Cardiac muscle cell (in vitro differentiated cells and primary cell): ENCODE results near the gene NEDD4. TPM values are rescaled to one million over a fixed set of nuclear protein-coding genes. Genes with fewer than 3 reads are reported as not detected.
A peak's percentile ranks its signal among the peaks of the same experiment; 100 is the strongest.

Experiments used
- DNase-seq, 2 donors: peaks; one replicate each; pipeline versions ENCODE4 v3.0.0 to v3.0.0-alpha.2; 2010 to 2017; ENCODE audit warnings: low read depth in 1 of 2, low spot score in 1 of 2
- H3K27ac ChIP-seq: fragments of 200-600 bp; sonication (generic); 2 replicates; pipeline ENCODE4 v1.5.1; 2016
- H3K27me3 ChIP-seq: fragments of 200-600 bp; sonication (generic); 2 replicates; pipeline ENCODE4 v1.6.0; 2016; ENCODE audit warnings: control low read depth
- H3K36me3 ChIP-seq: fragments of 200-600 bp; sonication (generic); 2 replicates; pipeline ENCODE4 v1.5.1; 2016; ENCODE audit warnings: control low read depth
- H3K4me1 ChIP-seq: fragments of 200-600 bp; sonication (generic); 2 replicates; pipeline ENCODE4 v1.8.1; 2017; ENCODE audit warnings: low read depth, mild to moderate bottlenecking, mixed run types
- H3K4me3 ChIP-seq: fragments of 200-600 bp; sonication (generic); 2 replicates; pipeline ENCODE4 v1.5.1; 2016; ENCODE audit warnings: mild to moderate bottlenecking
- H3K9me3 ChIP-seq: fragments of 200-600 bp; sonication (generic); 2 replicates; pipeline ENCODE4 v1.5.1; 2017; ENCODE audit warnings: low read depth, mild to moderate bottlenecking, control low read depth
- CTCF ChIP-seq: IDR thresholded peaks from 2 replicates; pipeline ENCODE4 v1.5.1; 2012; ENCODE audit warnings: low read depth, mild to moderate bottlenecking, low read length
- polyA plus RNA-seq: library from polyadenylated mRNA; unstranded; fragments of >200 nt; fragmentation: Nextera tagmentation; extraction: Ambion mirVana; gene quantifications from 2 replicates; pipeline ENCODE4 v1.2.1, GENCODE V29; 2016
- total RNA-seq: library from RNA; depleted of rRNA; stranded (reverse); fragments of >200 nt; gene quantifications from 2 replicates; pipeline ENCODE4 v1.2.3, GENCODE V29; 2016

NEDD4 gene
- total and polyA plus RNA-seq, 2 experiments from 2014 or later: 3.9 to 7.5 TPM

GRCh38 chr15:55897560-55898336 lies 95.7 kb downstream of the NEDD4 start:
- no peaks in the 10 kb centered on the region for H3K9me3 ChIP-seq

GRCh38 chr15:55894399-55894965 lies 98.9 kb downstream of the NEDD4 start:
- no peak for DNase-seq
- no peak overlapping the region for H3K27ac ChIP-seq
- no peaks in the 10 kb centered on the region for H3K9me3 ChIP-seq
- H3K4me3 ChIP-seq: no peak overlapping the region
- no peaks in the 10 kb centered on the region for H3K36me3 ChIP-seq
- H3K4me1 ChIP-seq: no peaks in the 10 kb centered on the region
- no peaks in the 10 kb centered on the region for H3K27me3 ChIP-seq
- no peak for TF ChIP-seq CTCF

More at GRCh38 chr15:55897560-55898336, 95.7 kb downstream of the NEDD4 start:
- H3K4me3 ChIP-seq: no peak overlapping the region
- H3K27ac ChIP-seq: no peak overlapping the region
- H3K27me3 ChIP-seq: no peaks in the 10 kb centered on the region
- no peaks in the 10 kb centered on the region for H3K36me3 ChIP-seq
- H3K4me1 ChIP-seq: no peaks in the 10 kb centered on the region
- TF ChIP-seq CTCF: peak; percentile 88
- DNase-seq: peak; percentile 67 to 78

GRCh38 chr15:55893852-55894251 lies 99.6 kb downstream of the NEDD4 start:
- Histone ChIP-seq H3K27ac (no peak overlapping the region), H3K27me3 (no peaks in the 10 kb centered on the region), H3K4me3 (no peak overlapping the region), H3K9me3 (no peaks in the 10 kb centered on the region), H3K4me1 (no peaks in the 10 kb centered on the region), H3K36me3 (no peaks in the 10 kb centered on the region)
- no peak for TF ChIP-seq CTCF
- no peak for DNase-seq

GRCh38 chr15:55891196-55891595 lies 102.2 kb downstream of the NEDD4 start:
- no peaks in the 10 kb centered on the region for H3K36me3 ChIP-seq
- H3K27me3 ChIP-seq: no peaks in the 10 kb centered on the region
- no peaks in the 10 kb centered on the region for H3K4me1 ChIP-seq
- no peak overlapping the region for H3K27ac ChIP-seq
- H3K9me3 ChIP-seq: no peaks in the 10 kb centered on the region
- H3K4me3 ChIP-seq: no peak overlapping the region
- no peak for DNase-seq
- no peak for TF ChIP-seq CTCF

GRCh38 chr15:55884223-55884622 lies 109.2 kb downstream of the NEDD4 start:
- peak in 1 of 2 donors; percentile 48 for DNase-seq
- H3K36me3 ChIP-seq: no peaks in the 10 kb centered on the region
- no peak overlapping the region for H3K27ac ChIP-seq
- no peak overlapping the region for H3K4me3 ChIP-seq
- no peaks in the 10 kb centered on the region for H3K4me1 ChIP-seq
- no peaks in the 10 kb centered on the region for H3K27me3 ChIP-seq
- TF ChIP-seq CTCF: no peak
- no peaks in the 10 kb centered on the region for H3K9me3 ChIP-seq
